Suppressor macrophage treated with lipopolysaccharide for 1 hour (primary cell): ENCODE data around the gene FMNL1.

Experiments used
- DNase-seq, 3 donors: peaks; one replicate each; pipeline ENCODE4 v3.0.0-alpha.2; 2020 to 2022

FMNL1 gene

GRCh38 chr17:45261577-45262515 is 40.2 kb downstream of the FMNL1 start, which contains the start of gene SPATA32:
Gene SPATA32 (minus strand): TSS chr17:45262094. CDS start chr17:45262016, 78 bp downstream.
- DNase-seq: peak; percentile 39 to 64 (median 42)

DNA sequence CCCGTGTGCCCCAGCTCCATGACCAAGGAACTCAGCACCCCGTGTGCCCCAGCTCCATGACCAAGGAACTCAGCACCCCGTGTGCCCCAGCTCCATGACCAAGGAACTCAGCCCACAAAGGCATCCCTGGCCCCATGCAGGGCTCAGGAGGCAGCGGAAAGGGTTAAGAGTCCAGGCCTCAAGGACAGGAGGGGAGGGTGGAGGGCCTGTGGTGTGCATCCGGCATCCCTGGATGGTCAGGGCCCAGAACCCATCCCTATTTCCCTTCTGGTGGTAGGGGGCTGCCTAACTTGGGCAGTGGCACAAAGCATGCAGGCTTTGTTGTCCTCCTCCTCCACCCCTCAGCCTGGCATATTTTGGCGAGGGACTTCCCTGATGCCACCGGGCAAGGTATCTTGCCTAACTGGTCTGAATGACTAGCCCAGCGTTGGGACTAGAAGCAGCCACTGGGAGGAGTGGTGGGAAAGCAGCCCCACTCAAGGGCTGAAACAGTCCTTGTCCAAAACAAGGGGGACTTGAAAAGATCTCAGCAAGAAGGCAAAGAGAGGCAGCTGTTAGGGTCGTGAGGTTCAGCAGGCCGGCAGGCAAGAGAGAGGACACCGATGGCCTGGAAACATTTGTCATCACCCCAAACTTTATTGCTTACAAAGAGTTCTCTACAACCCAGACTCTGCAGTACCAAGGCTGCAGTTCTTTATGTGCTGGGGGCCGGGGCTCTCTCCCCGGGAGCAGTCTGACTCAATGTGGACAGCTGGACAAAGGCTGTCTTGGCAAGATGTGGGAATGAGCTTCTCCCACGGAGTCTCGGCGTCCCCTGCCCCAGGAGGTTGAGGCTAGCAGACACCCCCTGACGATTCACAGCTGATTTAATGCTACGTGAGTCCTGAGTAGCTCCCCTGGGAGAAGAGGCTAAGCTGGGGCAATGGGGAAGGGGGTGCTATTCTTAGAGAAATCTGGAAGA is 41.1 kb downstream of the FMNL1 start:
- peak in 2 of 3 donors; percentile 19 to 30 for DNase-seq

DNA sequence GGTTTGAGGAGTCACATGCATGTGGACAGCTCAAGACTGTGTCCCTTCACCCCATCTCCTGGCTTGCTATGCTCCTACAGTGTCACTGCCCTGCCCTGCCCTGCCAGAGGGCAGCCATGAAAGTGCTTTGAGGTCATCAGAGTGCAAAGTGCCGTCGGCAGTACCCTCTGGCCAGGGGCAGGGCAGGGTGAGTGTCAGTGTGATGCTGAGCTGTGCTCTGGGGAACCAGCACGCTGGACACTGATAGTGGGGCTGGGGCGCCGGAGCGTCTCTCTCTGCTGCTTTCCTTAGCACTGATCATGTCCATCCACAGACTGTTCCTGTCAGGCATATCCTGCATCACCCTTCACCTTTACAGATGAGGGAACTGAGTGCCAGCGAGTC is 41.8 kb downstream of the FMNL1 start:
- no peak for DNase-seq

DNA sequence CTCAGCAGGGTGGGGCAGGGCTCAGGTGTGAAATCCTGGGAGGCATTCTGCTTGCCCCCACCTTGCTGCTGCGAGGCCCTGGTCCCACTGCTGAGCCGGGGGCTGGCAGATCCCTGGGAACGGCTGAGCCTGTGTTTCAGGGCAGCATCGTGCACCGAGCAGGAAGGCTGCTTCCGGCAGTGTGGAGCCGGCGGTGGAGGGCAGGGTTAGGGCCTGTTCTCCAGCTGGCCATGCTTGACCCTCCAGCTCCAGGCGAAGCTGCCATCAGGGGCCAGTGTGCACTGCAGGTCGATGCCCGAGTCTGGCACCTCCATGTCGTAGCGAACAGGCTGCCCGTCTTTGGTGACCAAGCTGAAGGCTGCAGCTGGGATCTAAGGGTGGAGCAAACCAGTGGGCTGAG is 42.7 kb downstream of the FMNL1 start:
- DNase-seq: no peak

DNA sequence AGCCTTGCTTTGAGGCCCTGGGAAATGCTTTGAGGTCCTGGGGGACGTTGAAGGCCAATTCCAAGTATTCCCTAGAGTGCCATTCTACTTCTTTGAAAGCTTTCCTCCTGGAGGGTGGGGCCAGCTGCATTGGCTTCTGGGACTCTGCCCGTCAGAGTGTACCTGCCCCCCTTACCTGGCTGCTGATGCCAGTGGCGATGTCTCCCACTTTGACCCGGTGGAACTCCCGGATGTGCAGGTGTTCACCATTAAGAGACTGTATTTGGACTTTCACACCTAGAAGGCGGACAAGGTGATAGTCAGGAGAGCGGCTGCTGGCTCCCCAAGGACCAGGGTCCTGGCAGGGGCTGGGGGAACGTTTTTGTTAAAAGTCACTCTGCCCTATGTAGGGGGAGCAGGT is 43.3 kb downstream of the FMNL1 start:
- DNase-seq: no peak

- peak; percentile 85 to 96 (median 88) for DNase-seq
Measured at GRCh38 chr17:45265821-45266220, 44.1 kb downstream of the FMNL1 start.

GRCh38 chr17:45266372-45266926 is 44.8 kb downstream of the FMNL1 start:
- DNase-seq: no peak

DNA sequence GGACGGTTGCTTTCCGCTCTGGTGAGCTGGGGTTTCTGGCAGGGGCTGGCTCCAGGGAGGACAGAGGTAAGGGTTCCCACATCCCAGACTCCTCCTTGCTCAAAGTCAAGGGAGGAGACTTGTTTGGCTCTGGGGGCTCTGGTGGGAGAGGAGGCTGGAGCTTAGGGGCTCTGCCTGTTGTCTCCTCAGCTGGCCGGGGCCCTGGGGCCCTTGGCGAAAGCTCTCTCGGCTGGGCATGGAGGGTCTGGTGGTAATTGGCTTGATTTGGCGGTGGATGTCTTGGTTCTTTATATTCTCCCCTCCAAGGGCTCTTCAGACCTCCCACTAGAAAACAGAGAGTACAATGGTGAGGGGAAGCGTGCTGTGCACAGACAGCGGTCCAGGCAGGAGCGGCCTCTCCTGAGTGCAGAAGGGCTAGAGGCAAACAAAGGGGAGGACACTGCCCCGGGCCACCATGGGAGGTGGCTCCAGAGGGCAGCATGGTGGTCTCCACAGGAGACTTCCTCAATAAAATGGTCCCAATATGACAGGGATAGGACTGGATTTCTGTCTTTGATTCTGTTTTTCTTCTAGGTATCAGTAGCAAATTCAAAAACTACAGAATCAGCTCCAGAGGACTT is 45.9 kb downstream of the FMNL1 start:
- DNase-seq: no peak

DNA sequence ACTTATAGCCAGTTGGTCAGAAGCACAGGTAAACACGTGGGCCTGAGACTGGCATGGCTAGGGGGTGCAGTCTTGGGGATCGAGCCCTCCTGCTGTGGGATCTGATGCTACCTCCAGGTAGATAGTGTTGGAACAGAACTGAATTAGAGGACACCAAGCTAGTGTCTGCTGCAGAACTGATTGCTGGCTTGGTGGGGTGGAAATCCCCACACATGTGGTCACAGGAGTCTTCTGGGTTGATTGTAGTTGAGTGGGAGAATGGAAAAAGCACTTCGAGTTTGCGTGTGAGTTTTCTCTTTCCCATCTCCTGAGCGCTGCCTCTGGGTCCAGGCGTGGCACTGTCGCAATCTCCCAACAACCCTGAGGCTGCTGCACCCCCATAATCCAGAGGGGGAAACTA is 48.2 kb downstream of the FMNL1 start:
- peak in 2 of 3 donors; percentile 19 to 29 for DNase-seq

DNA sequence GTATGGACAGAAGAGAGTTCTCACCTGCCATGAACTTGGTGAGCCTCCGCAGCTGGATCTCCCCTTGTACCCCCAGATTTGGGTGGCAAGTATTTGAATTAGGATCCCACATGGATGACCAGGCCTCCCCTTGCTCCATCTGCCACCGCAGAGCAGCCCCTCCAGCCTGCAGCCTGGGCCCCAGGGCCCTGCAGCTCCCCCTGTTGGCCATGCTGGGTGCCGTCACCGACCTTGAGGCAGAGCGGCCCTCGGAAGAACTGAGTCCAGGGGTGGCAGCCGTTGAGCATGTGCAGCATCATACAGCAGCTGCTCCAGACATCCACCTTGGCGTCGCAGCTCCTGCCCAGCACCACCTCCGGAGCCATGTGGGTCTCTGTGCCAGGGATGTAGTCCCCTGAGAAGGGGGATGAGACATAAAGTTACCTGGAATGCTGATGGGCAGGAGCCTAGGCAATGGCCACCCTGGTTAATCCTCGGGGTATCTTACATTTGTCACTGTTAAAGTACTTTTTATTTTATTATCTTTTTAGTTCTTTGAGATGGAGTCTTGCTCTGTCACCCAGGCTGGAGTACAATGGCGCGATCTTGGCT is 49.2 kb downstream of the FMNL1 start:
- peak; percentile 34 to 66 (median 49) for DNase-seq

DNA sequence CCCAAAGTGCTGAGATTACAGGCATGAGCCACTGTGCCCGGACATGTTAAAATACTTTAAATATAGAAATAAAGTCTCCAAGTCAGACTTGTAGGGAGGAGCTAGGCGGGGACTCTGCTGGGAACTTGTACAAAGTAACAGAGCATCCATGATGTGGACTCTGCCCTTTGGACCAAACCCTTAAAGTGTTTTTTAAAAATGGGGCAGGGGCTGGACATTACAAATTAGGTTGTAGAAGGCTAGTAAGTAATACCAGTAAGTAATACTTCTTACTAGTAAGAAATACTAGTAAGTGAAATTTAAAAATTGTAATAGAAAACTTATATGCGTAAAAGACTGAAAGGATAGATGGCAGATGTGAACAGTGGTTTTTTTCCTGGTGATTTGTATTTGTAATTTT is 49.9 kb downstream of the FMNL1 start:
- DNase-seq: no peak

DNA sequence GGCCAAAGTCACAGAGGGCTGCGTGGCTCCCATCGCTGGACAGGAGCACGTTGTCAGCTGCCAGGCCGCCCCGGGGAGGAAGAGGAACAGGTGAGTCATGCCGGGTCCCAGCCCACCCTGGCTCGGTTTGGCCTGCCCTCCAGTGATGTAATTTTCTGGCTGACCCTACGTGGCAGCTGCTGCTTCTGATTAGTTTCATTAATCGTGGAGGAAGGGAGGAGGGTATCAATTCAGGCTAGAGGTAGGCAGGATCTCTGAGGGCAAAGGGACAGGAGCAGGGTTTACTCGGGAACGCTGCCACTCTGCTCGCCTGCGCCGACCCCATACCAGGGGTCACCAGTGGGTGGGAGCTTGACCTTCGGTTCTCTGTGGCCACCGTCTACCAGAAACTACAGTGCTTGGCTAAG is 51.9 kb downstream of the FMNL1 start:
- no peak for DNase-seq

DNA sequence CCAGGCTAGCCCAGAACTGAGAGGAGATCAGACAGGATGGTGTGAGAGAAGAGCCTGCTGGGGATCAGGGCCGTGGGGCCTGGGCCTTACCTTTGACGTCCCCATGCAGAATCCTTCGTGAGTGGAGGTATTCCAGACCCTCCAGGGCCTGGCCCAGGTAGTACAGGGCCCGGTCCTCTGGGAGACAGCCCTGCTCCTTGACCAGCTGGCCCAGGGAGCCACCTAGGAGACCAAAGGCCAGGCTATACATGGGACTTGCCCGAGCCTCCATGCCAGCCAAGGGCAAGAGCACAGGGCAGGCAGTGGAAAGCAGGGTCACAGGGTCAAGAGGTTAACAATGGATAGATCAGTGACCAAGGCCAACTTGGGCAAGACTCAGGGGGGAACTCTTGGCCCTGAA is 52.3 kb downstream of the FMNL1 start:
- DNase-seq: no peak

GRCh38 chr17:45276031-45276430 is 54.3 kb downstream of the FMNL1 start:
- no peak for DNase-seq

DNA sequence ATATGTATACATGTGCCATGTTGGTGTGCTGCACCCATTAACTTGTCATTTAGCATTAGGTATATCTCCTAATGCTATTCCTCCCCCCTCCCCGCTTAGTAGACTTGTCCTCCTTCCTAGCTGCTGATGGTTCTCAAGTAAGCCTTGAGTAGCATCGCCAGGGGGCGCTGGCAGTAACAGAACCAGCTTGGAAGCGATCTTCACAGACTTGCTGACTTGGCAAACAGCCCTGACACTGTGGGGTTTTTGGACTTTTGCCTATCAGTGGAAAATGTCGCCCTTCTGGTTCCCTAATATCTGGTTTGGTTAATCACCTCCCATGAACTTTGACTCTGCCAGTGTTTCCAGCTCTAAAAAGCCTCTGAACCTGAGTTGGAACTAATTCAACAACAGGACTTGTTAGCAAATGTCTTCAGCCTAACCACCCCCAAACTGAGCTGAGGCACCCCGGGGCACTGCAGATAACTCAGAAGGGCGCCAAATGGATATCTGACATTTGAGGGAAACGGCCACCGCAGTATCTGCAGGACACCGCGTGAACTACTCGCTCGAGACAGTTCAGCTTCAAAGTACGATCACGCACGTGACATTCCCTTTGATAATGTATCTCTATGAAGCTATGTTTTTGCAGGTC is 55.6 kb downstream of the FMNL1 start:
- peak; percentile 96 to 97 (median 96) for DNase-seq

DNA sequence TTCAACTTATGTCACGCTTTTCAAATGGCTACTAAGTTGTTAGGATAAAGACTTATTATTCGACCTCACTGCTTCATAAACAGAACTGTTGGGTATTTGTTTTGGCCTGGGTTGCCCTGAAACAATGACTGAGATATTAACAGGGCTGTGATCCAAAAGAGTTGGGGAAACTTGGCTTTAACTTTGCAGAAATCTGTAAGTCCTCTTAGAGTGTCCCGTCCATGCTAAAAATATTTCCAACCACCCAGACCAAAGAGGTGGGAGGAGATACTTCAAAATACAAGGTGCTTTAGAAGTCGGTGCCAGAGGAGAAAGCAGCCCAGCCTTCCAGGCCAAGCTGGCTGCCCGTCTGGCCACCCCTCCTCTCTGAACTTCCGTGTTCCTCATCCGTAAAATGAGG is 56.3 kb downstream of the FMNL1 start:
- no peak for DNase-seq

- no peak for DNase-seq
Measured at GRCh38 chr17:45279898-45280297, 58.2 kb downstream of the FMNL1 start.

DNA sequence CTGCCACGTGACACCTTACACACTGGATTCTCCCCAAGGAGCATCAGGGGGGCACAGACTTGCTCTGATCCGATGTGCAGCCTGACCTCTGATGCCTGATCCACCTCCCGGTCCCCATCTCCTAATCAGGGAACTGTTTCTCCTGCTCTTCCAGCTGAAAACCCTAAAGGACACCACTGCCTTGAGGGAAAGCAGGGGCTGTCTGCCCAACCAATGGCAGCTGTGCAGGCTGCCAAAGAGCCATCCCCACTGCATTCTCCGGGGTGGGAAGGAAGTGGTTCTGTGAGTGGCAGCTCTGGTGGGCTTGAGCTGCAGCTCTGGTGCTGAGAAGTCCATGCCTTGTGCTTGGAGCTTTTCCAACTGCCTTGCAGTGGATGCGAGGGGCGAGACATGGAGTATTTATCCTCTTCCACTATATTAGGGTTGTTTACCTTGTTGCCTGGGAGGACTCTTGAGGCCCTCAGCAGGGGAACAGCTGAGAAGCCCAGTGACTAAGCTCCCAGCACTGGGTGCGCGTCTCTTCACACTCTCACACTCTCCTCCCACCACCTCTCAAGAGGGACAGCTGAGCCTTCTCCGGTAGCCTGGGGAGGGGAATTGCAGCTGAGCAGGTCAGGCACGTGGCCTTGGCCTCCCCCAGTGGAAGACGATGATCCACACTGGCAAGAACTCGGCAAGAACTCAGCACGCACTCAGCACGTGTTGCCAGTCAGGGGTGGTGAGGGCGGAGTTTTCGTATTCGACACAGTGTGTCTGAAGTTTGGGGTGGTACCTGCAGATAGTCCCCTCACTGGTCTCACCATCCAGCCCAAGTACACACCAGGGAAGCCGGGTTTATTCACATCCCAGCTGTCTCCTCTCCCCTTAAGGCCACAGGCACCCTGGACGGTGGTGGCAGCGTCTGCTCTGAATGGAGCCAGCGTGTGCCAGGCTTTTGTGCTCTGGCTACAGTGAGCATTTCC is 61.3 kb downstream of the FMNL1 start:
- DNase-seq: no peak

DNA sequence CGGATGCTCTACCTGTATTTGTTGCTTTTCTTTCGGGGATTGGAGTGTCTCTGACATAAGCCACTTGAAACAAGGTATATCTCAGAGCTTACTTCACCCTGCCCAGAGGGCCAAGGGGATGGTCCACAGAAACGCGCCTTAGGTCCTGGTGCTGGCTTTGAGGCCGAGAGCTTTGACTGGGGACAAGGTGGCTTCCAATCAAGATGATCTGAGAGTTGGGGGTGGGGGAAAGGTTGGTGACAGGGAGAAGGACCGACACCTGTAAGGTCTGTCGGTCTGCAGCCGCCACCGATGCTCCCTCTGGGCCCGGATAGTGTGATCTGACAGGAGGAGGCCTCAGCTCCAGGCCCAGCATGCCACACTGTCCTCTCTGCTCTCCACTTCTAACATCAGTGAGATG is 62.0 kb downstream of the FMNL1 start:
- DNase-seq: no peak
